Inferior parietal cortex (tissue), 1 donor: ENCODE results near the gene TBL2.
"Not testable (repeated sequence)": the region's sequence is repeated elsewhere in the genome, so short reads cannot be mapped to it uniquely, and the experiment has no call there.

Source experiments
- DNase-seq: peaks from one replicate; pipeline ENCODE4 v3.0.0-alpha.2; 2016; ENCODE audit errors: extremely low spot score

TBL2 gene

DNA sequence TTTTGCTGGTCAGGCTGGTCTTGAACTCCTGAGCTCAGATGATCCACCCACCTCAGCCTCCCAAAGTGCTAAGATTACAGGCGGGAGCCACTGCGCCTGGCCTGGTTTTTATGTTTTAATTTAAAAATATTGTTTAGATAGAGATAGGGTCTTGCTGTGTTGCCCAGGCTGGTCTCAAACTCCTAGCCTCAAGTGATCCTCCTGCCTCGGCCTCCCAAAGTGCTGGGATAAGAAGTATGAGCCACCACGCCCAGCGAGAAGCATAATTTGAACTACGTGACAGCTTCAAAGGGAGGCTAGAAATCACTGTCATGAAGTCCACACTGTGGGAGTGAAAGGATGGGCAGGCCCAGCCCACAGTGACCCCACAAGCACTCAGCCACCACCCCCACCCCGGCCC is 42.5 kb downstream of the TBL2 start:
- DNase-seq: not testable (repeated sequence)

DNA sequence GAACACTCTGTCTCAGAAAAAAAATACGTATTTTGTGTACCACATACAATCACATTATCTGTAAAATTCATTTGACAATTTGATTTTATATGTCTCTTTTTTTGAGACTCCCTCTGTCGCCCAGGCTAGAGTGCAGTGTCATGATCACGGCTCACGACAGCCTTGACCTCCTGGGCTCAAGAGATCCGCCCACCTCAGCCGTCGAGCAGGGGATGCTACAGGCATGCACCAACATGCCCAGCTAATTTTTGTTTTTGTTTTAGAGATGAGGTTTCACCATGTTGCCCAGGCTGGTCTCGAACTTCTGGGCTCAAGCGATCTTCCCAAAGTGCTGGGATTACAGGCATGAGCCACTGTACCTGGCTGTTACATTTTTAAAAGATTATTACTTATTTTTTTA is 44.6 kb downstream of the TBL2 start:
- no peak for DNase-seq

DNA sequence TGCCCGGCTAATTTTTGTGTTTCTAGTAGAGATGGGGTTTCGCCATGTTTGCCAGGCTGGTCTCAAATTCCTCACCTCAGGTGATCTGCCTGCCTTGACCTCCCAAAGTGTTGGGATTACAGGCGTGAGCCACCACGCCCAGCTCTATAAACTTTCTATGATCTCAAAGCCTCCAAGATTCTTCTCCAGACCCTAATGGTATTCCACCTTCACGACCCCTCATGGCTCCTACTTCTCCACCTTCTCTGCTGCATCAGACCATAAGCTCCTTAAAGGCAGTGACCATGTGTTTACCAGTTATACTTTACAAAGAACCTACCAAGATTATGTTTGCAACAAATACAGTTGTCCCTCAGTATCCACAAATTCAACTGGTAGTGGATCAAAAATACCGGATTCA is 46.2 kb downstream of the TBL2 start:
- DNase-seq: no peak

DNA sequence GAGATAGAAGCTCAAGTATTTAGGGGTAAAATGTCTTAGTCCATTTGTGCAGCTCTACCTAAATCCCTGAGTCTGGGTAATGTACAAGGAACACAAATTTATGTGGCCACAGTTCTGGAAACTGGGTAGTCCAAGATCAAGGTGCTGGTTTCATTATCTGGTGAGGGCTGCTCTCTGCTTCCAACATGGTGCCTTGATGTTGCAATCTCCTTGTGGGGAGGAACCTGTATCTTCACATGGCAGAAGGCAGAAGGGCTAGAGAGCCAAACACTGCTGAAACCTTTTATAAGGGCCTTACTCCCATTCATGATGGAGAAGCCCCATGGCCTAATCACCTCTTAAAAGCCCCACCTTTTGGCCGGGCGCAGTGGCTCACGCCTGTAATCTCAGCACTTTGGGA is 47.6 kb downstream of the TBL2 start:
- DNase-seq: no peak

DNA sequence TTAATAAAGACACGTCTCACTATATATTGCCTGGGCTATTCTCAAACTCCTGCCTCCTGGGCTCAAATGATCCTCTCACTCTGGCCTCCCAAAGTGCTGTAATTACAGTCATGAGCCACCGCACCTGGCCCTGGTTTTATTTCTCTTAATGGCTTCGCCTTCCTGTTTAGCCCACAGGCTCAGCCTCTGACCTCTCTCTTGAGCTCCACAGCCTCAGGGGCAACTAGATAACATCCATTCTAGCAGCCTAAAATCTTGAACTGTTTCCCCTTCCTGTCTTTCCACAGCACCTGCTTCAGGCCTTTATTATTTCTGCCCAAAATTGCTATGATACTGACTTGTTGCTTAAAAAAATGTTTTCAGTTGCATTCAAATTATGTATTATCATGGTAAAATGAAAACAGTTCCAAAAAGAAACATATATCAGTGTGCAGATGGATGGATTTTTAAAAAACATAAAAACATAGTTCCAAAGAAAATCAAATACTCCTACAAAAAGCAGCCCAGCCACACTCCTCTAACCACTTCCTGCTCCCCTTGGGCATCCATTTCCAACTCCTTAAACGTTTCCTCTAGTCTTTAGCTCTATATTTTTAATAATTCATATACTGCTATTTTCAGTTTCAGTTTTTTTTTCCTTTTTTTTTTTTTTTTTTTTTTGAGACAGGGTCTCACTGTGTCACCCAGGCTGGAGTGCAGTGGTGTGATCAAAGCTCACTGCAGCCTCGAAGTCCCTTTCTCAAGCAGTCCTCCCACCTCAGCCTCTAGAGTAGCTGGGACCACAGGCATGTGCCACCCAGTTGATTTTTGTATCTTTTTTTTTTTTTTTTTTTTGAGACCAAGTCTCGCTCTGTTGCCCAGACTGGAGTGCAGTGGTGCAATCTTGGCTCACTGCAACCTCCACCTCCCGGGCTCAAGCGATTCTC is 51.2 kb downstream of the TBL2 start:
- DNase-seq: no peak

DNA sequence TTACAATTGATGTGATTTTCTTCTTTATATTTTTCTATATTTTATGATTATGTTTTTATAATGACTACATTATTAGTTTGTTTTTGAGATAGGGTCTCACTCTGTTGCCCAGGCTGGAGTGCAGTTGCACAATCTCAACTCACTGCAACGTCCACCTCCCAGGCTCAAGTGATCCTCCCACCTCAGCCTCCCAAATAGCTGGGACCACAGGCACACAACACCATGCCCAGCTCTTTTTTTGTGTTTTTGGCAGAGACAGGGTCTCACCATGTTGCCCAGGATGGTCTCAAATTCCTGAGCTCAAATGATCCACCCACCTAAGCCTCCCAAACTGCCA is 52.3 kb downstream of the TBL2 start:
- not testable (repeated sequence) for DNase-seq

DNA sequence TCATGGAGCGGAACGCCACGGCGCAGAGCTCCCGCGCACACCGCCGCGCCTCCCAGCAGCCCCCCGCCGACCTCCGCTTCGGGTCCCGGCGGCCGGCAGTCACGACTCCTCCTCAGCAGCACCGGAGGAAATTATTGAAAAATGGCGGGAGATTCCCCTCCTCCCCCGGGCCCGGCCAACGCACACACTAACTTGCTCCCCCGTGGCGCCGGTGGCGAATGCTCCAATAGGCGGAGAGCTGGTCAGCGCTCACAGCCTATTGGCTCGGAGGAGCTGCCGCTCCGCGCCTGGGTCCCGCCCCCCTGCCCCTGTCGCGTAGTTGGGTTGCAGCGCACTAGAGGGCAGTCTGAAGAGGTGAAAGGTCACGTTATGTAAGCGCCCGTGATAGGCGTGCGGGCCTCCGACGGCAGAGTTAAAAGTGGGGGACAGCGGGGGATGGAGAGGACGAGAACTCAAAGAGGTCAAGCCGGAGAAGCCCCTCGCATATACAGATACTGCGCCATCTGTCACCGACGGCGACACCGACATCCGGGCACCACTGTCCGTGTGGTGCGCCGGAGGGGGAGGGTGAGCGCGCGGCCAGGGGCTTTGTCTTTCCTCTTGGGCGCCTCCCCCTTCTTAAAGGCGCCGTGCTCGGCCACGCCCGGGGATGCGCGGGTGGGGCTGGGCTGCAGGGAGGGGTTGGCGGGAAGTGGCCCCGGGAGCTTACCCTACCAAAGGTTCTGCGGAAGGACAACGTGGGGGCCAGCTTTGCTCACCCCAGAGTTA is 56.1 kb downstream of the TBL2 start, which contains the start of gene BAZ1B:
BAZ1B (minus strand) TSS at position 189 of the 768 bp plus-strand sequence. CDS start 360 bp downstream, outside the sequence.
- peak; percentile 97 for DNase-seq

DNA sequence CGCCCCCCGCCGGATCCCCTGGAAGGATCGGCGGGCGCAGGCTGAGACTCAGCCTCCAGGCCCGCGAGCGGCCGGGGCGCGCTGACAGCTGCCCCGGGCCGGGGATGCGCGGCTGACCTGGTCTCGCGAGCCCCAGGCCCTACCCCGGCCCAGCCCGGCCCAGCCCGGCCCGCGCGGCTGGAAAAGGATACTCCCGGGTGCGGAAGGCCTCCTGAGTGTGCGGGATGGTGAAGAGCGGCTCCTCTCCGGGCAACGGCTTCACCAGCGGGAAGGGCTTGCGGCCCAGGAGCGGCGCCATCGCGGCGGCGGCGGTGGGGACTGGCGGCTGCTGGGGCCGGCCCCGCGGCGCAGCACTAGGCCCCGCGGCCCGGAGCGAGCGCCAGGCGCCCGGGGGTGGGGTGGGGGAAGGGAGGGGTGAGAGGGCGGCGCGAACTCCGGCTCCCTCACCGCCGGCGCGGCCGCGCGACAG is 56.7 kb downstream of the TBL2 start:
- DNase-seq: peak; percentile 29

DNA sequence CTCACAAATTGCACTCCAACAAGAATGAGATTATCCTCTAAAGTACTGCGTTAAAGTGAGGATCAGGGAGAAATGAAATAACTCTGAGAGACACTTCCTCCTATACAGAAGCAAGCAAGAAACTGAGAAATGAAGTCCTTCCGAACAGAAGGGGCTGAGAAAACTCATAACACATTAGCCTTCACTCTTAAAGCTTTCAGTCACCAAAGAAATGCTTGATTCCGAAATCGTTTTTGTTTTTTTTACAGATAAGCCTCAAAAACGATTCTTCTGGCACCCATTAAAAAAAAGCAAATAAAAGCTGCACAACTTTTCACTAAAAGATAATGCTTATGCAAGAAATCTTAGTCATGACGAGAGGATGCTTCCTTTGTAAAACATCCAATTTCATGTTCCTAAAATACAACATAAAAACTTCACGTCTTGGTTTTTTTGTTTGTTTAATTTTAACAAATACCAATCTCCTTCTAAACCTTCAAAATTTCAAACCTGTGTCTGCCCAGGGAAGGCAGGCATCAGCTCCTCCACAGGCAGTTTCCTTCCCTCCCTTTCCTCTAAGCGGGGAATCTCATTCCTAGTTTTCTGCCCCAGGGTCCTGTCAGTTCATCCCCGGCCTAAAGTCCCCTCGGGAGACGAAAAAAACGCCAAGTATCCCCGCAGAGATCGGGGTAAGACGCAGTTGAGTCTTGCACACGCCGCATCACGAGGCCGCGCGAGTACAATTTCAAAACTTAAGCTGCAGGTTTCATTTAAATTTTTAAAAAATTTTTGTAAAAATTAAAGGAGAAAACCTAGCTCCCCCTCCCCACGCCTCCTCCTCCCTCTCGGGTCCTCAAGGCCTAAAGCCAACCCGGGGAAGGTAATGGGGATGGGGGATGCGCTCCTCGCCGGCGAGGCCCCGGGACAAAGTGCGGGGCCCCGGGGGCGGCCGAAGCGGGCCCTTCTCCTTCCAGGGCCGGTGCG is 57.4 kb downstream of the TBL2 start:
- no peak for DNase-seq

DNA sequence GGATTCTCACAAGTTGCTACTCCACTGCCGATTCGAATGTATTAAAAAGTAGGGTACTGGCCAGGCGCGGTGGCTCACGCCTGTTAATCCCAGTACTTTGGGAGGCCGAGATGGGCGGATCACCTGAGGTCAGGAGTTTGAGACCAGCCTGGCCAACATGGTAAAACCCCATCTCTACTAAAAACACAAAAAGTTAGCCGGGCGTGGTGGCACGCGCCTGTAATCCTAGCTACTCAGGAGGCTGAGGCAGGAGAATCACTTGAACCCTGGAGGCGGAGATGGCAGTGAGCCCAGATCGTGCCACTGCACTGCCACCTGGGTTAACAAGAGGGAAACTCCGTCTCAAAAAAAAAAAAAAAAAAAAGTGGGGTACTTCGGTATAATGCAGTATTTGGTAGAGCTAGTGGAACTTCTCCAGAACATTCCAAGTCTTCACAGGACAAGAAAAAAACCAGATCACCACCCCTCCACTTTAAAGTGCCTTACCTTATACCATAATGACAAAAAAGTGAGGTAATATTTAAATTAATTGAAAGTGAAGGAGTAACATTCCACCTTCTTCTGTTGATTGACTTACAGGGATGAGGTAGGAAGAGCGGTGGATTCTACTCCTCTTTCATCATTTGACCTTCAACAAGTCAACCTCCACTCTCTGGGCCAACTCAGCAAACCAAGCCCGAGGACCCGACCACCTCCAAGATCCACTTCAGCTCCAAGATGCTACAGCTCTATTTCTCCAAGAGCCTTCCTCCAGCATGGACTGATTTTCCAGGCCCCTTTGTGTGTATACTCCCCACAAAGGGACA is 58.3 kb downstream of the TBL2 start:
- no peak for DNase-seq

DNA sequence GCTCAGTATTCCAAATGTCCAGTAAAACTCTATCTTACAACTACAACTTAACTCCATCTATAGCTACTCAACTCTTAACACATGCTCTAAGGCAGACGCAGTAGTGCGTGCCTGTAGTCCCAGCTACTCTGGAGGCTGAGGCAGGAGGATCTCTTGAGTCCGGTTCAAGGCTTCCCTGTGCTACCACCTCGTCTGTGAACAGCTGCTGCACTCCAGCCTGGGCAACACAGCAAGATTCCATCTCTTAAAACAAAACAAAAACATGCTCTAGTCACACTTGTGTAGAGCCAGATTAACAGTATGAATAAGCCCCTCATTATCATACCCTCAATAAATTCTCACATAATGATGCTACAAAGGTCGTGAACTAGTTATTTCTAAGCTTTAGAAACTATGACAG is 59.9 kb downstream of the TBL2 start:
- DNase-seq: no peak
